Activated CD4-positive, alpha-beta memory T cell treated with anti-CD3 and anti-CD28 coated beads, Interleukin-2, amount 10 ng/mL, durations not matched to agents 7 days and 5 days (primary cell): ENCODE data around the gene NPAS3. TPM values are rescaled to one million over a fixed set of nuclear protein-coding genes. Genes with fewer than 3 reads are reported as not detected.

Source experiments
- CTCF ChIA-PET: fragments of 350-600 bp; sonication (Branson Sonifier 250); formaldehyde crosslinking; loops from one replicate; lab custom pipeline; 2021; ENCODE audit warnings: antibody characterized with exemption, inconsistent platforms; lab: Charles Lee
- POLR2A ChIA-PET: fragments of 350-600 bp; sonication (Branson Sonifier 250); formaldehyde crosslinking; loops from one replicate; lab custom pipeline; 2021; ENCODE audit warnings: antibody characterized with exemption; lab: Charles Lee
- DNase-seq: peaks from one replicate; pipeline ENCODE4 v3.0.0-alpha.2; 2020
- H3K27ac Mint-ChIP-seq: one replicate; pipeline ENCODE4 v1.8.0; 2021; ENCODE audit warnings: mild to moderate bottlenecking, mixed read lengths
- H3K27me3 Mint-ChIP-seq: one replicate; pipeline ENCODE4 v1.8.0; 2021; ENCODE audit warnings: mixed read lengths
- H3K36me3 Mint-ChIP-seq: one replicate; pipeline ENCODE4 v1.8.0; 2021; ENCODE audit warnings: low read depth, mixed read lengths
- H3K4me1 Mint-ChIP-seq: one replicate; pipeline ENCODE4 v1.8.0; 2021; ENCODE audit warnings: mixed read lengths
- H3K4me3 Mint-ChIP-seq: one replicate; pipeline ENCODE4 v1.8.0; 2021; ENCODE audit warnings: mild to moderate bottlenecking, mixed read lengths
- H3K9me3 Mint-ChIP-seq: one replicate; pipeline ENCODE4 v1.8.0; 2021; ENCODE audit warnings: mixed read lengths
- total RNA-seq, 2 experiments: library from RNA; stranded (reverse); gene quantifications; one replicate each; pipeline ENCODE4 v1.2.3, GENCODE V29; 2021

Gene NPAS3
- total RNA-seq, 2 experiments from 2014 or later, result not detected

- ChIA-PET POLR2A (no interaction called here), CTCF (no interaction called here)
- Mint-ChIP-seq H3K4me3 (no peak overlapping the region), H3K27me3 (no peaks in the 10 kb centered on the region), H3K9me3 (no peaks in the 10 kb centered on the region), H3K27ac (no peak overlapping the region), H3K36me3 (no peaks in the 10 kb centered on the region), H3K4me1 (peaks cover under 1% of the 10 kb centered on the region)
- DNase-seq, result no peak
Measured at GRCh38 chr14:33430414-33431035, 491.8 kb downstream of the NPAS3 start.

DNA sequence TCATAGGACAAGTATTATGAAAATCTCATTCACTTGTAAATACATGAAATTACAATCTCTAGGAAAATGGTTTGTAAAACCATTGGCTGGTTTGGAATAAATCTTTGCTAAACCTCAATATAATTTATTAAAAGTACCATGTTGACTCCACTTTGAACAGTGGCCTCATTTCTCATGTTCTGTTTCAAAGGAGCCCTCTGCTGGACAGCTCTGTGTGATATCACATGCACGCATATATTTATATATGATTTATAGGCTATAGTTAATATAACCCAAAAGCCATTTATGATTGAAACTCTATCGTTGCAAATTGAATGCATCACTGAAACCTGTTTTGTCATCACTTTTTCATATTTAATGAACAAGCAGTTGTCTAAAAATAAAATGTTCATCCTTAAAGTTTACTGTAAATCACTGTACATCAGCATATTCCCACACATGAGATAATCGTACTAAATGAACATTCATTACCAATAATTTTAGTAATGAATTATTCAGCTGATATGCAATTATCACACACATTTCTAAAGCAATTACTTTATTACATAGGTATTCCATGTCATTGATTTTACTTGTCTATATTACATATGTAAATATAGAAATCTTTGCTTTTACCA is 493.8 kb downstream of the NPAS3 start:
- H3K27ac Mint-ChIP-seq, result no peak overlapping the region
- no peak for DNase-seq
- no peaks in the 10 kb centered on the region for H3K9me3 Mint-ChIP-seq
- H3K36me3 Mint-ChIP-seq, result no peaks in the 10 kb centered on the region
- POLR2A ChIA-PET, result no interaction called here
- no peak overlapping the region for H3K4me3 Mint-ChIP-seq
- CTCF ChIA-PET, result no interaction called here
- H3K4me1 Mint-ChIP-seq, result peaks cover 14% of the 10 kb centered on the region
- no peaks in the 10 kb centered on the region for H3K27me3 Mint-ChIP-seq

GRCh38 chr14:33433396-33433795 is 494.7 kb downstream of the NPAS3 start:
- CTCF ChIA-PET, result no interaction called here
- Mint-ChIP-seq H3K27me3 (no peaks in the 10 kb centered on the region), H3K27ac (no peak overlapping the region), H3K4me3 (no peak overlapping the region), H3K9me3 (peaks cover 2% of the 10 kb centered on the region), H3K4me1 (peaks cover 14% of the 10 kb centered on the region), H3K36me3 (no peaks in the 10 kb centered on the region)
- POLR2A ChIA-PET, result no interaction called here
- no peak for DNase-seq

DNA sequence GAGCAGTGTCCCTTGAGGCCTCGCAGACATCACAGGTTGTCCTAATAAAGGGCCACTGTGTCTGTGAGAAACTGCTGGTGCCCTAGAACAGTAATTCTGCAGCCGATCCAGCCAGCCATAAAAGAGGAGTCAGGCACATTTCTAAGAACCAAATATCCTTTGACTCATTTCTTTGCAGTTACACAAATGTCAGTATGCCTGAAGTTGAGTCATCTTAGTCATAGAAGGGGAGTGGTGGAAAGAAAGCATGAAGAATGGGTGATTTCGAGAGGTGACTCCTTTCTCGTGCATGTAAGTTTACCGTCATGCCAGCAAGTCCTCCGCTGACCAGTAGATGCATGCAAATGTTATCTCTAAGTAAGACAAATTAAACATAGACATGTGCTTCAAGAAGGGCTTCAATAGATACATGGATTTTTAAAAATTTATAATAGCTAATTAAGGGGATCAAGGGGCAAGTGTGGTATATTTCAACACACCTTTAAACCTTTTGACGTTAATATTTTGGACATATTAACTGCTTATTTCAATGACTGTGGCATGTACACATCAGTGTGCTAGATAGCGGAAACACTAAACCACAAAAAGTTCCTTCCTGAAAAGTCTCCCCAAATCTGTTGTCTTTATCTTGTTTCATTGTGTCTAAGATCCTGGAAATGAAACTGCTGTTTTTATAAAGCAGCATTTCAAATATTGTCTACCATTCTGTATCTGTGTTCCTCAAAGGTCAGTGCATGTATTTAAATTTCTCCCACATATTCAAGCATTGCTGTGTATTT is 497.4 kb downstream of the NPAS3 start:
- no peak for DNase-seq
- POLR2A ChIA-PET, result no interaction called here
- Mint-ChIP-seq H3K4me3 (no peak overlapping the region), H3K4me1 (peaks cover 14% of the 10 kb centered on the region), H3K27ac (no peak overlapping the region), H3K36me3 (no peaks in the 10 kb centered on the region), H3K27me3 (no peaks in the 10 kb centered on the region), H3K9me3 (peaks cover 4% of the 10 kb centered on the region)
- CTCF ChIA-PET, result no interaction called here

- ChIA-PET POLR2A (no interaction called here), CTCF (no interaction called here)
- Mint-ChIP-seq H3K4me3 (no peak overlapping the region), H3K9me3 (peaks cover 12% of the 10 kb centered on the region), H3K27ac (no peak overlapping the region), H3K4me1 (peaks cover 3% of the 10 kb centered on the region), H3K27me3 (no peaks in the 10 kb centered on the region), H3K36me3 (no peaks in the 10 kb centered on the region)
- no peak for DNase-seq
Measured at GRCh38 chr14:33441633-33442032, 503.0 kb downstream of the NPAS3 start.

- Mint-ChIP-seq H3K27ac (no peak overlapping the region), H3K4me3 (no peak overlapping the region), H3K4me1 (no peaks in the 10 kb centered on the region), H3K36me3 (no peaks in the 10 kb centered on the region), H3K9me3 (peaks cover 10% of the 10 kb centered on the region), H3K27me3 (no peaks in the 10 kb centered on the region)
- no peak for DNase-seq
- POLR2A ChIA-PET, result no interaction called here
- CTCF ChIA-PET, result no interaction called here
Measured at GRCh38 chr14:33444136-33444535, 505.5 kb downstream of the NPAS3 start.

GRCh38 chr14:33449268-33449667 is 510.6 kb downstream of the NPAS3 start:
- Mint-ChIP-seq H3K27me3 (no peaks in the 10 kb centered on the region), H3K27ac (no peak overlapping the region), H3K36me3 (no peaks in the 10 kb centered on the region), H3K4me1 (peaks cover under 1% of the 10 kb centered on the region), H3K4me3 (no peak overlapping the region), H3K9me3 (peaks cover 2% of the 10 kb centered on the region)
- DNase-seq, result no peak
- POLR2A ChIA-PET, result no interaction called here
- CTCF ChIA-PET, result no interaction called here

DNA sequence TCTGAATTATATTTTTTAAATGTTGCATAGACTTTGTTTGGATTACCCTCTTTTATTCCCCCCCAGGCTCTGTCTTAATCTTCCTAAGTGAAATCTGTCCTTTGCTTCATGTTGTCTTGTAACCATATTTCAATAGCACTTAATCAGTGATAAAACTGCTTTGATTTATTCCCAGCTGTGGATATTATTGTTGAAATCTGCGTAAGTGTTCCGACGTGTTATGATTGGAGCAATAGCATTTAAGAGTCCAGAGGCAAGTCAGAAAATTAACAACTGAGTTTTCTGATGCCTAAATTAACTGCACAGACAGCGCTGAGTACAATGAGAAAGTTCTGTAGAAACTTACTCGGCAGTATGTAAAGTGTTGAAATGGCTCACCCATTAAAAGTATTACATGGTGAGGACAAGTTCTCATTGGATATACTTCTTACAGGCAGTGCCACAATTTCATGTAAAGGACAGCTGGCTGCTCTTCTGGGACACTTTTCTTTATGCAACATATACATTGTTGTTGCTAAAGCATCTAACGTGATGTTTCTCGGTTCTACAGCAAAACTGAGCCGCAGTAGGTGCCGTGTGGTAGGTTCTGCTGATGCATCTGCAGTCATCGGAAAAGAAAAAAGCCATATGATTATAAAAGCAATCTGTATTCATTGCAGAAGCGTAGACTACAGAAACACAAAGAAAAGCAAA is 511.2 kb downstream of the NPAS3 start:
- peaks cover 5% of the 10 kb centered on the region for H3K4me1 Mint-ChIP-seq
- POLR2A ChIA-PET, result no interaction called here
- H3K4me3 Mint-ChIP-seq, result no peak overlapping the region
- no peaks in the 10 kb centered on the region for H3K9me3 Mint-ChIP-seq
- no peaks in the 10 kb centered on the region for H3K27me3 Mint-ChIP-seq
- no peaks in the 10 kb centered on the region for H3K36me3 Mint-ChIP-seq
- H3K27ac Mint-ChIP-seq, result no peak overlapping the region
- no peak for DNase-seq
- CTCF ChIA-PET, result no interaction called here

GRCh38 chr14:33450416-33450815 is 511.7 kb downstream of the NPAS3 start:
- no peak overlapping the region for H3K4me3 Mint-ChIP-seq
- ChIA-PET CTCF (no interaction called here), POLR2A (no interaction called here)
- DNase-seq, result no peak
- H3K27me3 Mint-ChIP-seq, result no peaks in the 10 kb centered on the region
- H3K4me1 Mint-ChIP-seq, result peaks cover 5% of the 10 kb centered on the region
- no peaks in the 10 kb centered on the region for H3K9me3 Mint-ChIP-seq
- H3K36me3 Mint-ChIP-seq, result no peaks in the 10 kb centered on the region
- no peak overlapping the region for H3K27ac Mint-ChIP-seq

DNA sequence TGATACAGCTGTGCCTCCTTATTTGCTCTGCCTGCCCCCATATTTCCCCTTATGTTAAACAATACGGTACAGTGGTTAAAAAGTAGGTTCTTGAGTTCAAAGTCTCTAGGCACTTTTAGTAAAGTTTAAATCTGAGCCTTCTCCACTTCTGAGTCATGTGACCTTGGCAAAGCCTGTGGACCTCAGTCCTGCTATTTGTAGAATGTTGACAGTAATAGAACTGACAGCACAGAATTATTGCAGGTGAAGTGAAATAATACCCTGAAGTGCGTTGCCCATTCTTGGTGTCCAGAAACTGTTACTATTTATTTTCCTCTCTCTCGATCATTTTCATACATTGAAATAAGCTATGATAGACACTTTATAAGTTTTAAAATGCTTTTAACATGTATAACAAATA is 512.5 kb downstream of the NPAS3 start:
- H3K36me3 Mint-ChIP-seq, result no peaks in the 10 kb centered on the region
- H3K4me3 Mint-ChIP-seq, result no peak overlapping the region
- DNase-seq, result no peak
- CTCF ChIA-PET, result no interaction called here
- H3K9me3 Mint-ChIP-seq, result no peaks in the 10 kb centered on the region
- peaks cover 5% of the 10 kb centered on the region for H3K4me1 Mint-ChIP-seq
- POLR2A ChIA-PET, result no interaction called here
- no peak overlapping the region for H3K27ac Mint-ChIP-seq
- no peaks in the 10 kb centered on the region for H3K27me3 Mint-ChIP-seq

DNA sequence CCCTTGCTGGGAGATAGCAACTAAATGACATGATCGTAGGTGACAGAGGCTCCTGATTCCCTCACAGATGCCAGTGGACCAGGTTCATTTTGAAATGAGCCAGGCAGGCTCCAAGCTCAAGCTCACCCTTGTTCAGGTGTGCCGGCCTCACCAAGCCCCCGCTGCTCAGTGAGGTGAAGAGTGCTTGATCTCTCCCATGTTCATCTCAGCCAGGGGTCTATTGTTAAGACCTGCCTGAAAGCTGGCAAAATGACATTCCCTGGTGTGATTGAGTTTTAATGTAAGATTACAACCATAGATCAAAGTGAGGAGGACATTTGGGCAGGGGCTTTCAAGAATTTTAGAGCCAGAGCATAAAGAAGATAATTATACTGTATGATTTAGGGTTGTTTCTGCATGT is 514.3 kb downstream of the NPAS3 start:
- DNase-seq, result no peak
- Mint-ChIP-seq H3K4me1 (peaks cover 5% of the 10 kb centered on the region), H3K36me3 (no peaks in the 10 kb centered on the region), H3K9me3 (no peaks in the 10 kb centered on the region), H3K4me3 (no peak overlapping the region), H3K27me3 (no peaks in the 10 kb centered on the region), H3K27ac (no peak overlapping the region)
- ChIA-PET POLR2A (no interaction called here), CTCF (no interaction called here)

- Mint-ChIP-seq H3K4me3 (no peak overlapping the region), H3K27me3 (no peaks in the 10 kb centered on the region), H3K4me1 (peaks cover 5% of the 10 kb centered on the region), H3K36me3 (no peaks in the 10 kb centered on the region), H3K27ac (no peak overlapping the region), H3K9me3 (no peaks in the 10 kb centered on the region)
- ChIA-PET POLR2A (no interaction called here), CTCF (no interaction called here)
- no peak for DNase-seq
Measured at GRCh38 chr14:33454022-33454595, 515.4 kb downstream of the NPAS3 start.

DNA sequence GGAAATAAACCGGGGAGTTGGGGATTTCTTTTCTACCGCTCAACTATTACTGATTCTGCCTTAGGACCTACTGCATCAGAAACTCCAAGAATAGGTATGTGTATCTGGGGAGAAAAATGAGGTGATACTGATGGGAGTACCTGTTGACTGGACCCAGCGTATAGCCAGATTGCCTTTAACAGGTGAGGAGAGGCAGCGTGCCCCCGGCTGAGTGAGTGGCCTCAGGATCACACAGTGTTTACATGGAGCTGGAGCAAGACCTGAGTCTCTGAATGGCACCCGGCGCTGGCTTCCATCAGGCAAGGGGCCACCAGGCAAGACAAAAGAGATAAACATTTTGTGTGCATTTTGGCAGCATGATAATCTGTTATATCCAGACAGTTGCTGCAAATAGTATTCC is 516.0 kb downstream of the NPAS3 start:
- Mint-ChIP-seq H3K9me3 (no peaks in the 10 kb centered on the region), H3K4me3 (no peak overlapping the region), H3K27me3 (no peaks in the 10 kb centered on the region), H3K36me3 (no peaks in the 10 kb centered on the region), H3K27ac (no peak overlapping the region), H3K4me1 (peaks cover 5% of the 10 kb centered on the region)
- no peak for DNase-seq
- ChIA-PET CTCF (no interaction called here), POLR2A (no interaction called here)
